ENCODE data around the gene OR10A5.

GRCh38 chr11:6862961-6863360 lies 17.5 kb downstream of the OR10A5 start, which contains the start of gene OR10A2:
- no peak for TF ChIP-seq CTCF (IDR thresholded peaks at IDR 0.05; ENCODE audit: insufficient read depth, low read length)
- no peak for TF ChIP-seq POLR2AphosphoS5 (IDR thresholded peaks at IDR 0.05; ENCODE audit: low read depth)
- TF ChIP-seq REST (IDR thresholded peaks at IDR 0.05; ENCODE audit: insufficient replicate concordance, low read depth) = no peak

Data from HL-60 (cell line).